K562 (cell line): ENCODE results near the gene CEBPB. TPM values are rescaled to one million over a fixed set of nuclear protein-coding genes. Genes with fewer than 3 reads are reported as not detected.

Experiments used
- BACH1 ChIP-seq: fragments of 200-800 bp; sonication (Bioruptor generic); IDR thresholded peaks from 2 replicates; pipeline ENCODE4 v1.6.1; 2016; ENCODE audit warnings: missing genetic modification characterization, missing compliant biosample characterization
- BRCA1 ChIP-seq, 2 experiments: fragments of 450-650 bp in 1 of 2; sonication (generic) in 1 of 2; formaldehyde crosslinking in 1 of 2; IDR thresholded peaks; 2 replicates each; pipeline versions ENCODE4 v1.5.0 to v1.6.1; 2017 to 2020; ENCODE audit warnings: mild to moderate bottlenecking in 1 of 2, missing genetic modification reagents in 1 of 2
- CHD1 ChIP-seq: fragments of 200-600 bp; sonication (generic); IDR thresholded peaks from one replicate; pipeline ENCODE4 v1.6.1; 2012; ENCODE audit warnings: mild to moderate bottlenecking, moderate library complexity, low read length, inconsistent platforms
- DLX4 ChIP-seq: fragments of 250-450 bp; sonication (Bioruptor Pico); IDR thresholded peaks from 2 replicates; pipeline ENCODE4 v1.6.1; 2021; ENCODE audit warnings: mild to moderate bottlenecking
- E4F1 ChIP-seq: fragments of 250-450 bp; sonication (Bioruptor Pico); IDR thresholded peaks from 2 replicates; pipeline ENCODE4 v1.5.0; 2021; ENCODE audit warnings: mild to moderate bottlenecking, borderline replicate concordance
- FOXJ3 ChIP-seq: sonication (generic); formaldehyde crosslinking; IDR thresholded peaks from 2 replicates; pipeline ENCODE4 v1.4.0; 2020; ENCODE audit warnings: mild to moderate bottlenecking, missing genetic modification reagents
- GABPB2 ChIP-seq: fragments of 250-450 bp; sonication (Bioruptor Pico); conservative IDR thresholded peaks from 2 replicates; pipeline ENCODE4 v1.5.1; 2021; ENCODE audit warnings: mild to moderate bottlenecking
- HDAC8 ChIP-seq: fragments of 450-650 bp; IDR thresholded peaks from 2 replicates; pipeline ENCODE4 v1.6.1; 2016; ENCODE audit warnings: mild to moderate bottlenecking, missing genetic modification characterization, moderate library complexity, missing compliant biosample characterization
- KLF10 ChIP-seq: fragments of 250-450 bp; sonication (Bioruptor Pico); IDR thresholded peaks from 2 replicates; pipeline ENCODE4 v1.6.1; 2021; ENCODE audit warnings: matching md5 sums
- KLF6 ChIP-seq: fragments of 250-450 bp; sonication (Bioruptor Pico); IDR thresholded peaks from 2 replicates; pipeline ENCODE4 v1.4.0; 2020; ENCODE audit warnings: mild to moderate bottlenecking, moderate library complexity, borderline replicate concordance
- MCM2 ChIP-seq: fragments of 450-650 bp; IDR thresholded peaks from 2 replicates; pipeline ENCODE4 v1.6.1; 2017; ENCODE audit warnings: low read depth, mild to moderate bottlenecking
- NFIC ChIP-seq: fragments of 450-650 bp; IDR thresholded peaks from 2 replicates; pipeline ENCODE4 v1.6.1; 2017; ENCODE audit warnings: mild to moderate bottlenecking, inconsistent platforms
- PHB2 ChIP-seq: fragments of 450-650 bp; IDR thresholded peaks from 2 replicates; pipeline ENCODE4 v1.6.1; 2017; ENCODE audit warnings: low read depth
- PHF20 ChIP-seq: fragments of 450-650 bp; IDR thresholded peaks from 2 replicates; pipeline ENCODE4 v1.6.1; 2018; ENCODE audit not compliant: partially characterized antibody
- PYGO2 ChIP-seq: fragments of 450-650 bp; IDR thresholded peaks from 2 replicates; pipeline ENCODE4 v1.6.1; 2016; ENCODE audit warnings: mild to moderate bottlenecking, missing genetic modification characterization, moderate library complexity, missing compliant biosample characterization
- RCOR1 ChIP-seq, 2 experiments: IDR thresholded peaks; 2 replicates each; pipeline ENCODE4 v1.6.1; 2012; ENCODE audit warnings: low read depth in 2 of 2, low read length in 2 of 2, borderline replicate concordance in 1 of 2, improper control_type of control experiment in 1 of 2
- RFX7 ChIP-seq: fragments of 250-450 bp; sonication (Bioruptor Pico); IDR thresholded peaks from 2 replicates; pipeline ENCODE4 v1.5.1; 2021; ENCODE audit warnings: mild to moderate bottlenecking
- U2AF1 ChIP-seq: fragments of 200-400 bp; formaldehyde crosslinking; optimal IDR thresholded peaks from 2 replicates; pipeline ENCODE3; 2017; ENCODE audit warnings: mild to moderate bottlenecking, low read depth, low read length, moderate library complexity
- ZBTB17 ChIP-seq: fragments of 450-650 bp; formaldehyde crosslinking; IDR thresholded peaks from 2 replicates; pipeline ENCODE4 v1.4.0; 2020; ENCODE audit warnings: mild to moderate bottlenecking
- ZEB2 ChIP-seq: fragments of 450-650 bp; IDR thresholded peaks from 2 replicates; pipeline ENCODE4 v1.6.1; 2016
- ZNF175 ChIP-seq: fragments of 200-800 bp; sonication (Bioruptor generic); IDR thresholded peaks from 2 replicates; pipeline ENCODE4 v1.6.1; 2016; ENCODE audit warnings: low read depth, mild to moderate bottlenecking, missing genetic modification characterization, missing compliant biosample characterization
- ZNF354B ChIP-seq: fragments of 250-450 bp; sonication (Bioruptor Pico); IDR thresholded peaks from 2 replicates; pipeline ENCODE4 v1.4.0; 2020
- ZNF79 ChIP-seq: fragments of 250-450 bp; sonication (Bioruptor Pico); IDR thresholded peaks from 2 replicates; pipeline ENCODE4 v1.4.0; 2020; ENCODE audit warnings: low read depth, mild to moderate bottlenecking, moderate library complexity
- ZZZ3 ChIP-seq: fragments of 450-650 bp; IDR thresholded peaks from 2 replicates; pipeline ENCODE4 v1.6.1; 2016; ENCODE audit warnings: antibody characterized with exemption, mild to moderate bottlenecking, moderate library complexity
- polyA plus RNA-seq, 8 experiments: library from polyadenylated mRNA; depleted of rRNA in 4 of 8; stranded (reverse) in 5 of 8; unstranded in 3 of 8; fragments of >200 nt; fragmentation: Nextera tagmentation in 2 of 8; fragmentation: Illumina TruSeq in 1 of 8; extraction: Ambion mirVana in 2 of 8; extraction: Trizol in 1 of 8; gene quantifications; 2 replicates each; pipeline versions ENCODE4 v1.2.1 to v1.2.3, GENCODE V29; 2011 to 2014; ENCODE audit warnings: inconsistent platforms in 1 of 8, missing spikeins in 1 of 8
- total RNA-seq, 7 experiments: library from RNA; depleted of rRNA in 6 of 7; stranded (reverse); fragments of >200 nt in 6 of 7; fragmentation: Illumina TruSeq in 2 of 7; extraction: Trizol in 2 of 7; gene quantifications; 2 replicates each; pipeline versions ENCODE4 v1.2.1 to v1.2.3, GENCODE V29; 2011 to 2021; ENCODE audit warnings: low replicate concordance in 1 of 7
- TF ChIP-seq, protein P1 (sequence below): sonication (generic); formaldehyde crosslinking; IDR thresholded peaks from 2 replicates; pipeline ENCODE4 v1.9.0; 2022; ENCODE audit warnings: mild to moderate bottlenecking, missing genetic modification reagents
- TF ChIP-seq, protein P2 (sequence below): fragments of 450-650 bp; formaldehyde crosslinking; IDR thresholded peaks from 2 replicates; pipeline ENCODE4 v1.4.0; 2022; ENCODE audit warnings: mild to moderate bottlenecking, moderate library complexity

CEBPB gene
- total and polyA plus RNA-seq, 9 of the 15 experiments (the other 6 are each of a cell fraction or from before 2014, with no cell fraction given) = 1.2 to 72.6 (median 7.8) TPM

GRCh38 chr20:50192364-50193198, 2.0 kb downstream of the CEBPB start (continued):
- TF ChIP-seq ZZZ3 = no peak
- no peak for TF ChIP-seq E4F1 (CRISPR knock-in tag)
- no peak for TF ChIP-seq BRCA1 (IDR thresholded peaks at IDR 0.05)
- no peak for TF ChIP-seq BRCA1 (CRISPR knock-in tag; IDR thresholded peaks at IDR 0.05)
- no peak for TF ChIP-seq FOXJ3 (CRISPR knock-in tag)
- peak in 1 of 2 experiments; percentile 40; a peak in 1 of 4 replicates for TF ChIP-seq RCOR1 (IDR thresholded peaks at IDR 0.05; ENCODE audit: borderline replicate concordance in 1 of 2, low read depth in 2 of 2, low read length in 2 of 2)
- no peak for TF ChIP-seq U2AF1
- TF ChIP-seq PHB2 = no peak
- no peak for TF ChIP-seq DLX4 (CRISPR knock-in tag)
- TF ChIP-seq ZNF354B (CRISPR knock-in tag) = no peak
- TF ChIP-seq ZNF79 (CRISPR knock-in tag) = no peak
- peak; percentile 73 for TF ChIP-seq CHD1
- TF ChIP-seq NFIC = no peak
- 0 out of 2 replicates have a peak, but pooled peaks have one; percentile 23 for TF ChIP-seq ZNF175 (CRISPR knock-in tag)
- TF ChIP-seq, protein P1, sequence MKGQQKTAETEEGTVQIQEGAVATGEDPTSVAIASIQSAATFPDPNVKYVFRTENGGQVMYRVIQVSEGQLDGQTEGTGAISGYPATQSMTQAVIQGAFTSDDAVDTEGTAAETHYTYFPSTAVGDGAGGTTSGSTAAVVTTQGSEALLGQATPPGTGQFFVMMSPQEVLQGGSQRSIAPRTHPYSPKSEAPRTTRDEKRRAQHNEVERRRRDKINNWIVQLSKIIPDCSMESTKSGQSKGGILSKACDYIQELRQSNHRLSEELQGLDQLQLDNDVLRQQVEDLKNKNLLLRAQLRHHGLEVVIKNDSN (CRISPR knock-in tag) = no peak
- TF ChIP-seq PYGO2 (tag) = no peak
- TF ChIP-seq MCM2 = no peak
- TF ChIP-seq HDAC8 (tag) = no peak
- no peak for TF ChIP-seq KLF10 (CRISPR knock-in tag)
- no peak for TF ChIP-seq BACH1 (tag)
- no peak; the same call in 1 of the 2 replicates for TF ChIP-seq ZEB2
- no peak for TF ChIP-seq GABPB2 (CRISPR knock-in tag)
- no peak for TF ChIP-seq ZBTB17 (CRISPR knock-in tag)
- TF ChIP-seq PHF20 = no peak
- no peak for TF ChIP-seq RFX7 (CRISPR knock-in tag)
- TF ChIP-seq, protein P2, sequence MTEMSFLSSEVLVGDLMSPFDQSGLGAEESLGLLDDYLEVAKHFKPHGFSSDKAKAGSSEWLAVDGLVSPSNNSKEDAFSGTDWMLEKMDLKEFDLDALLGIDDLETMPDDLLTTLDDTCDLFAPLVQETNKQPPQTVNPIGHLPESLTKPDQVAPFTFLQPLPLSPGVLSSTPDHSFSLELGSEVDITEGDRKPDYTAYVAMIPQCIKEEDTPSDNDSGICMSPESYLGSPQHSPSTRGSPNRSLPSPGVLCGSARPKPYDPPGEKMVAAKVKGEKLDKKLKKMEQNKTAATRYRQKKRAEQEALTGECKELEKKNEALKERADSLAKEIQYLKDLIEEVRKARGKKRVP (CRISPR knock-in tag) = peak; percentile 99
- TF ChIP-seq KLF6 (CRISPR knock-in tag) = peak; percentile 86; the same call in 1 of the 2 replicates
